Keratinocyte (primary cell): Measurements from ENCODE around the gene SMTNL2. TPM values are rescaled to one million over a fixed set of nuclear protein-coding genes. Genes with fewer than 3 reads are reported as not detected.

Experiments
- DNase-seq: peaks from one replicate; pipeline ENCODE4 v3.0.0-alpha.2; 2011; ENCODE audit warnings: low read depth, missing footprints, low spot score
- FAIRE-seq: peaks from 2 replicates; lab custom pipeline; 2011; peaks lifted over from hg19 to GRCh38; lab: Jason Lieb, UNC
- H2AFZ ChIP-seq: 2 replicates; pipeline ENCODE4 v1.6.0; 2012; ENCODE audit warnings: low read length, control low read depth, inconsistent platforms; ENCODE audit not compliant: control insufficient read depth
- H3K27ac ChIP-seq: 2 replicates; pipeline ENCODE4 v1.5.1; 2011; ENCODE audit warnings: low read length; ENCODE audit not compliant: control insufficient read depth, insufficient read depth
- H3K27me3 ChIP-seq: 3 replicates; pipeline ENCODE4 v1.6.0; 2011; ENCODE audit warnings: low read length; ENCODE audit not compliant: control insufficient read depth, insufficient read depth; ENCODE audit errors: extremely low read depth
- H3K36me3 ChIP-seq, 2 experiments: 2 replicates in 1 of 2; 3 replicates in 1 of 2; pipeline ENCODE4 v1.5.1; 2011; ENCODE audit warnings: low read length in 2 of 2, mild to moderate bottlenecking in 1 of 2; ENCODE audit not compliant: control insufficient read depth in 2 of 2, insufficient read depth in 2 of 2; ENCODE audit errors: extremely low read depth in 1 of 2
- H3K4me1 ChIP-seq: 3 replicates; pipeline ENCODE4 v1.5.1; 2011; ENCODE audit warnings: low read length; ENCODE audit not compliant: control insufficient read depth, insufficient read depth; ENCODE audit errors: extremely low read depth
- H3K4me2 ChIP-seq: 3 replicates; pipeline ENCODE4 v1.6.0; 2011; ENCODE audit warnings: low read depth, low read length; ENCODE audit not compliant: control insufficient read depth, insufficient read depth; ENCODE audit errors: extremely low read depth
- H3K4me3 ChIP-seq, 3 experiments: fragments of 200-600 bp in 1 of 3; sonication (generic) in 1 of 3; 2 replicates in 2 of 3; 3 replicates in 1 of 3; pipeline ENCODE4 v1.5.1; 2011 to 2016; ENCODE audit warnings: low read length in 3 of 3, mild to moderate bottlenecking in 3 of 3, control low read depth in 2 of 3, inconsistent platforms in 1 of 3, low read depth in 1 of 3, mixed read lengths in 1 of 3, mixed run types in 1 of 3, moderate library complexity in 1 of 3; ENCODE audit not compliant: control insufficient read depth in 2 of 3, insufficient read depth in 2 of 3; ENCODE audit errors: extremely low read depth in 1 of 3
- H3K79me2 ChIP-seq: 2 replicates; pipeline ENCODE4 v1.6.0; 2012; ENCODE audit warnings: low read length; ENCODE audit not compliant: control insufficient read depth, insufficient read depth
- H3K9ac ChIP-seq: 3 replicates; pipeline ENCODE4 v1.6.0; 2011; ENCODE audit warnings: low read length; ENCODE audit not compliant: control insufficient read depth, insufficient read depth; ENCODE audit errors: extremely low read depth
- H3K9me1 ChIP-seq: 3 replicates; pipeline ENCODE4 v1.6.0; 2011; ENCODE audit warnings: low read length; ENCODE audit not compliant: control insufficient read depth, insufficient read depth; ENCODE audit errors: extremely low read depth
- H3K9me3 ChIP-seq: 2 replicates; pipeline ENCODE4 v1.5.1; 2012; ENCODE audit warnings: low read depth, low read length; ENCODE audit not compliant: control insufficient read depth
- H4K20me1 ChIP-seq: 3 replicates; pipeline ENCODE4 v1.6.0; 2011; ENCODE audit warnings: low read length; ENCODE audit not compliant: control insufficient read depth, insufficient read depth; ENCODE audit errors: extremely low read depth
- EZH2 ChIP-seq: IDR thresholded peaks from one replicate; pipeline ENCODE4 v1.6.1; 2012; ENCODE audit warnings: inconsistent platforms, mild to moderate bottlenecking, low read length, moderate library complexity
- dilution Hi-C: fragments of 300-500 bp; cut with MboI; formaldehyde crosslinking; loops from one replicate; pipeline ENCODE4 v1.7.0; 2020; ENCODE audit warnings: low sequenced_read_pairs; ENCODE audit not compliant: extremely low pct_ligation_motif_present
- polyA plus RNA-seq, 5 experiments: library from polyadenylated mRNA; depleted of rRNA in 3 of 5; stranded (reverse) in 3 of 5; stranded (forward) in 1 of 5; unstranded in 1 of 5; fragments of >200 nt; gene quantifications; 1 replicate in 1 of 5; 2 replicates in 3 of 5; 3 replicates in 1 of 5; pipeline versions ENCODE4 v1.2.1 to v1.2.3, GENCODE V29; 2011 to 2012; ENCODE audit warnings: missing spikeins in 2 of 5, low read depth in 1 of 5, low replicate concordance in 1 of 5
- TF ChIP-seq, protein P1 (sequence below), 3 experiments: IDR thresholded peaks in 1 of 3; conservative IDR thresholded peaks in 1 of 3; optimal IDR thresholded peaks in 1 of 3; 2 replicates in 2 of 3; 3 replicates in 1 of 3; pipeline versions ENCODE3 to v1.5.1; 2011; ENCODE audit warnings: low read length in 3 of 3, mild to moderate bottlenecking in 3 of 3, moderate library complexity in 2 of 3, control low read depth in 1 of 3, inconsistent platforms in 1 of 3; ENCODE audit not compliant: insufficient read depth in 2 of 3; ENCODE audit errors: extremely low read depth in 1 of 3

The SMTNL2 gene
- polyA plus RNA-seq, 1 donor (not counting 4 experiments of a cell fraction or from before 2014, with no cell fraction given), result not detected

DNA sequence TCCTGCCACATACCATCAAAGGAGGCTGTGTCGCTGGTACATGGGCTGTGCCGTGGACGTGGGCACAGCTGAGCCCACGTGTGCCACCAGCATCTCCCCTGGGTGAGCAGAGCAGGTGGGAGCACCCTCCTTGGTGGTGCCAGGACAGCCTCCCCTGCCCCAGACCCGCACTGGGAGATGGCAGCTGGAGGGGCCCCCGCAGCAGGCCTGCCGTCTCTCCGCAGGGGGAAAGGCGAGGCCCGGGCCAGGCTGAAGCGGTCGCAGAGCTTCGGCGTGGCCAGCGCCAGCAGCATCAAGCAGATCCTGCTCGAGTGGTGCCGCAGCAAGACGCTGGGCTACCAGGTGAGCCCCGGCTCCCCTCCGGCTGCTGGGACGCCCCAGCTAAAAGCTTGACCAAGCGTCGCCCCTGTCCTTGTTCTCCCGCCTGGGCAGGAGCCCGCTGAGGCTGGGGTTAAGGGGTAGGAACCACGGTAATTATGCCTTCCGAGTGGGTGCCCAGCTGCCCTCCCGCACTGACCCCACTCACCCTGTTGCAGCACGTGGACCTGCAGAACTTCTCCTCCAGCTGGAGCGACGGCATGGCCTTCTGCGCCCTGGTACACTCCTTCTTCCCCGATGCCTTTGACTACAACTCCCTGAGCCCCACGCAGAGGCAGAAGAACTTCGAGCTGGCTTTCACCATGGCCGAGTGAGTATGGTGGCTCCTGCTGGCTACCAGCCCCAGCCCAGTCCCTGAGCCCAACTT, 12.5 kb downstream of the SMTNL2 start:
- no peak for FAIRE-seq
- DNase-seq, result no peak
- H3K9me1 ChIP-seq, result no peaks in the 10 kb centered on the region
- no peak overlapping the region for H3K27ac ChIP-seq
- no peak overlapping the region for H3K4me3 ChIP-seq
- H3K4me1 ChIP-seq, result no peaks in the 10 kb centered on the region
- H3K9ac ChIP-seq, result no peak overlapping the region
- H3K36me3 ChIP-seq, result no peaks in the 10 kb centered on the region
- H3K9me3 ChIP-seq, result no peaks in the 10 kb centered on the region
- dilution Hi-C loops, result no loop called here
- no peaks in the 10 kb centered on the region for H4K20me1 ChIP-seq
- no peak overlapping the region for H3K4me2 ChIP-seq
- H2AFZ ChIP-seq, result no peak overlapping the region
- peaks cover 18% of the 10 kb centered on the region for H3K27me3 ChIP-seq
- TF ChIP-seq, protein P1, sequence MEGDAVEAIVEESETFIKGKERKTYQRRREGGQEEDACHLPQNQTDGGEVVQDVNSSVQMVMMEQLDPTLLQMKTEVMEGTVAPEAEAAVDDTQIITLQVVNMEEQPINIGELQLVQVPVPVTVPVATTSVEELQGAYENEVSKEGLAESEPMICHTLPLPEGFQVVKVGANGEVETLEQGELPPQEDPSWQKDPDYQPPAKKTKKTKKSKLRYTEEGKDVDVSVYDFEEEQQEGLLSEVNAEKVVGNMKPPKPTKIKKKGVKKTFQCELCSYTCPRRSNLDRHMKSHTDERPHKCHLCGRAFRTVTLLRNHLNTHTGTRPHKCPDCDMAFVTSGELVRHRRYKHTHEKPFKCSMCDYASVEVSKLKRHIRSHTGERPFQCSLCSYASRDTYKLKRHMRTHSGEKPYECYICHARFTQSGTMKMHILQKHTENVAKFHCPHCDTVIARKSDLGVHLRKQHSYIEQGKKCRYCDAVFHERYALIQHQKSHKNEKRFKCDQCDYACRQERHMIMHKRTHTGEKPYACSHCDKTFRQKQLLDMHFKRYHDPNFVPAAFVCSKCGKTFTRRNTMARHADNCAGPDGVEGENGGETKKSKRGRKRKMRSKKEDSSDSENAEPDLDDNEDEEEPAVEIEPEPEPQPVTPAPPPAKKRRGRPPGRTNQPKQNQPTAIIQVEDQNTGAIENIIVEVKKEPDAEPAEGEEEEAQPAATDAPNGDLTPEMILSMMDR (optimal IDR thresholded peaks at IDR 0.05 in 1 of 3, IDR thresholded peaks at IDR 0.05 in 1 of 3, conservative IDR thresholded peaks at IDR 0.05 in 1 of 3; ENCODE audit: extremely low read depth in 1 of 3, insufficient read depth in 2 of 3, low read length in 3 of 3), result no peak
- H3K79me2 ChIP-seq, result no peaks in the 10 kb centered on the region

- peaks cover 17% of the 10 kb centered on the region for H3K27me3 ChIP-seq
- TF ChIP-seq, protein P1 (optimal IDR thresholded peaks at IDR 0.05 in 1 of 3, IDR thresholded peaks at IDR 0.05 in 1 of 3, conservative IDR thresholded peaks at IDR 0.05 in 1 of 3; ENCODE audit: extremely low read depth in 1 of 3, insufficient read depth in 2 of 3, low read length in 3 of 3), result no peak
- no peak for TF ChIP-seq EZH2
- H3K9me1 ChIP-seq, result no peaks in the 10 kb centered on the region
- no peak overlapping the region for H3K9ac ChIP-seq
- dilution Hi-C loops, result no loop called here
- no peak overlapping the region for H2AFZ ChIP-seq
- no peak overlapping the region for H3K4me3 ChIP-seq
- no peaks in the 10 kb centered on the region for H3K79me2 ChIP-seq
- no peak overlapping the region for H3K27ac ChIP-seq
- FAIRE-seq (no peak), DNase-seq (no peak)
- no peaks in the 10 kb centered on the region for H4K20me1 ChIP-seq
- H3K4me2 ChIP-seq, result no peak overlapping the region
- no peaks in the 10 kb centered on the region for H3K9me3 ChIP-seq
- H3K36me3 ChIP-seq, result no peaks in the 10 kb centered on the region
- no peaks in the 10 kb centered on the region for H3K4me1 ChIP-seq
Observed at GRCh38 chr17:4597975-4598374, 13.6 kb downstream of the SMTNL2 start.
